Stimulated activated CD8-positive, alpha-beta memory T cell treated with anti-CD3 and anti-CD28 coated beads, Interleukin-12 subunit alpha, Interleukin-12 subunit beta, amount 100 ng/mL, for 24 hours (primary cell): ENCODE results near the gene BRD3.

Source experiments
- DNase-seq: peaks from one replicate; pipeline ENCODE4 v3.0.0-alpha.2; 2020; ENCODE audit errors: extremely low read depth

The BRD3 gene

DNA sequence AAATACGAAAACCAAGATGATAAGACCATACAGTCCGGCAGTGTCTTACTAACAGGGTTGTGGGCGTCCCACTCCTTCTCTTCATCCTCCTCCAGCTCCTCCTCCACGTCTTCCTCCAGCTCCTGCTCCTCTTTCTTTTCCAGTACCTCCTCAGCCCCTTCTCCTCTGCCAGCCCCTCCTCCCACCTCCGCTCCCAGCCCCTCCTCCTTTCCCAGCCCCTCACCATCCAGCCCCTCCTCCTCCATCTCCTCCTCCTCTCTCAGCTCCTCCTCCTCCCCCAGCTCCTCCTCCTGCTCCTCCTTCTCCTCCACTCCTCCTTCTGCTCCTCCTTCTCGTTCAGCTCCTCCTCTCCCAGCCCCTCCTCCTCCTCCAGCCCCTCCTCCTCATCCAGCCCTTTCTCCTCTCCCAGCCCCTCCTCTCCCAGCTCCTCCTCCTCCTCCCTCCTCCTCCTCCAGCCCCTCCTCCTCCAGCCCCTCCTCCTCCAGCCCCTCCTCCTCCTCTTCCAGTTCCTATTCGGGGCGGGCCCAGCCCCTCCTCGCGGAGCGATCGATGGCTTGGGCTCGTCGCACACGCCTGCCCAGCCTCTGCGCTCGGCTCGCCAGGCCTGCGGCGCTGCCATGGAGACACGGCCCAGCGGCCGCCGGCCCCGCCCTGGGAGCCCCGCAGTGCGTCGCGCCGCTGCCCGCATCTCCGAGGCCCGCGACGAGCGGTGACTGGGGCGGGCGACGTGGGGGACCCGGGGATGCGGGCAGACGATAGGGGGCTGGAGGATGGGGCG, 42.8 kb downstream of the BRD3 start, which contains the start of gene BRD3OS:
Gene BRD3OS, plus strand, starts transcription at position 654 of the 778 bp plus-strand sequence. CDS start 1,267 bp downstream, outside the sequence.
- peak; percentile 84 for DNase-seq

DNA sequence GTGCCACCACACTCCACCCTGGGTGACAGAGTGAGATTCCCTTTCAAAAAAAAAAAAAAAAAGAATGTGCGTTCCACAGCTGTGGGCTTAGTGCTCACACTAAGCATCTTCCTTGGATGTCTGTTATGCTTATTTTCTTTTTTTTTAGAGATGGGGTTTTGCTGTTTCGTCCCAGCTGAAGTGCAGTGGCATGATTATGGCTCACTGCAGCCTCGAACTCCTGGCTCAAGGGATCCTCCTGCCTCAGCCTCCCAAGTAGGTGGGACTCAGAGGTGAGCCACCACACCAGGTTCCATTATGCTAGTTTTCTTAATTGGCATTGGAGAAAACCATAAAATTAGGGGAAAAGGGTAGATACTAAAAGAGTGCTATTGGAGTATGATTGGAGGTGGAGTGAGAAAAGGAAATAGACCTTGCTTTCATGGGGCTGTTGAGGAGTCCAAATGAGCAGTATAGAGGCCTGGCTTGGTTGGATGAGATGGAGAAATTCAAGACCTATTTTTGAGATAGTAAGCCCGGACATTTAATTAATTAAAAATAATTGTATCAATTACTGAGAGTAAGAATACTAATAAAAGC, 43.5 kb downstream of the BRD3 start:
- no peak for DNase-seq

GRCh38 chr9:134014946-134015345, 52.9 kb downstream of the BRD3 start:
- DNase-seq, result no peak

DNA sequence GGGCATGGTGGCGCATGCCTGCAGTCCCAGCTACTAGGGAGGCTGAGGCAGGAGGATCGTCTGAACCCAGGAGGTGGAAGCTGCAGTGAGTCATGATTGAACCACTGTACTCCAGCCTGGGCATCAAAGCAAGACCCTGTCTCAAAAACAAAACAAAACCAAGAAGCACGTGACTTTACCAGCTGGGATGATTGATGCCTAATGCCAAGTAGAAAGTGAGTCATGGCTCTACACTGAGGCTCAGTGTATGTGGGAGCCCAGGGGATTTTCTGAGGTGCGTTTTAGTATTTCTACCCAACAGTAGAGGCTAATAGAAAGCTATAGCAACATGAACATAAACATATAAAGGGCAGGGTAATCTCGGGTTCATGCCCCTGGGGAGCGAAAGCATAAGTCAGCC, 56.4 kb downstream of the BRD3 start:
- no peak for DNase-seq

DNA sequence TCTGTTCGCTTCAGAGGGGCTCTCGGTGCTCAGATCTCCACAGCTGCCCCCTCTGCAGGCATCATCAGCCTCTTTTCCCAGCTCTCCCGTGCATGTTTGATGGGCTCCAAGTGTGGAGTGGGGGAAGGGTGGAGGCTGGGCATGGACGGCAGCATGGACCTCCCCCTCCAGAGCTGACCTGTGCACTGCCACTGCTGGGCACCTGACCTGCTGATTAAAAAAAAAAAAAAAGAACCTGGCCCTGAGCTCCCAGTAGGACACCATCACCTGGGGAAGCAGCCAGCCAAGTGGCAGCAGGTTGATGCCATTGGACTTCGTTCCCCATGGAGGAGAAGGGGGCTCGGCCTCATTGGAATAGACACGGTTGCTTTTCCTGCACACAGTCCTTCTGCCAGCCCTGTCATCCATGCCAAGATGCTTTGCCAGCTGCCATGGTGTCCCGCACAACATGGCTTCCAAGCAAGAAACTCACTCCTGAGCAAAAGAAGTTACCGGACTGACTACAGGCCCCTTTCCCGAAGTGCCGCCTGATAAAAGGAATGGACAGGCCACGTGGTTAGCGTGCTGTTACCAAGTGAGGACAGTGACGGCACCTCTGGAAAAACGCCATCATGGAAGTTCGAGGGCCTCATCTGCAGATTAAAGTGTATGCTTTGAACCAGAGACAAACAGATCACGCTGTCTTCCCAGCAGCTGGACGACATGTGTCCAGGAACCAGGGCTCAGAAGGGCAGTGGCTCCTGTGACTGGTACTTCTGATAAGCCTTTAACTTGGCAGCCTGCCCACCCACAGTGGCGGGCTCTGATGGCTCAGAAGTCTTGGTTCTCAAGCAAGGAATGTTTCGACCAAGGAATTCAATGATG, 57.3 kb downstream of the BRD3 start:
- no peak for DNase-seq

DNA sequence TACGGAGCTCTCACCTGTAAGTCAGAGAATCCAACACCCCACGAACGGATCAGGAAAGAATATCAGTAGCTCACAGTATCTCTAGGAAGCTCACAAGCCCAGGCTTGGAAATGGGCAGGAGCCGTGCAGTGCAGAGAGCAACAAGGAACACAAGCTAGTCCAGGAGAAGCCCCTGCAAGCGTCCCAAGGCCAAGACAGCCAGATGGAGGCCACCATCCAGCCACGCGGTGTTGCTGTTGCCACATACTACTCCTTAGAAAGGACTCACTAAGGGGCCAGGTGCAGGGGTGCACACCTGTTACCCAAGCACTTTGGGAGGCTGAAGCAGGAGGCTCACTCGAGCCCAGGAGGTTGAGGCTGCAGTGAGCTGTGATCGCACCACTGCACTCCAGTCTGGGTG, 60.3 kb downstream of the BRD3 start:
- no peak for DNase-seq

DNA sequence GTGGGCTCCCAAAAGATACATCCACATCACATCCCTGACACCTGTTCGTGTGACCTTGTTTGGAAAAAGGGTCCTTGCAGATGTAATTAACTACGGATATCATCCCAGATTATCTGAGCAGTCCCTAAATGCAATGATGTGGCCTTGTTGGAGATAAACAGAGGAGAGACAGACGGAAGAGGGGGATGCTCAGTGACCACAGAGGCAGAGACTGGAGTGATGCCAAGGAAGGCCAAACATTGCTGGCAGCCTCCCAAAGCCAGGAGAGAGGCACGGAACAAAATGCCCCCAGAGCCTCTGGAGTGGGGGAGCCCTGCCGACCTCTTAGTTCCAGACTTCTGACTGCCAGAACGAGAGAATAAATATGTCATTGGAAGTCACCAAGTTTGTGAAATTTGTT, 60.7 kb downstream of the BRD3 start:
- DNase-seq, result no peak

- no peak for DNase-seq
Observed at GRCh38 chr9:134005381-134005780, 62.4 kb downstream of the BRD3 start.

DNA sequence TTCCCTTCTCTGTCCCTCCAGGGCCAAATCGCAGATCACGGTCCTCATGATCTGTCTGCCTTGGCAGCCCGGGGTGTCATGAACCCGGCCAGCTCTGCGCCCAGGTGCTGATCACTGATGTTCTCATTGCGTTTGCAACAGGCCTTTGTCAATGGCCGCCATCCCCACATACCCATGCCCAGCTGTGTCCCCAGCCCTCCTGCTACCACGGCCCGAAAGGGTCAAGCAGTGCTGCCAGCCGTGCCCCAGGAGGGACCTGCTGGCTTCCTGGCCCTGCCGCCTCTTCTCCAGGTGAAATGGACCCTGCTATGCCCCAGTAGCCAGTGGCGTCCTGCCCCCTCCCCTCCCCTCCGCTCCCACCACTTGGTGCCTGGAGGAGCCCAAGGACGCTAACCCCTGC, 62.9 kb downstream of the BRD3 start:
- no peak for DNase-seq

DNA sequence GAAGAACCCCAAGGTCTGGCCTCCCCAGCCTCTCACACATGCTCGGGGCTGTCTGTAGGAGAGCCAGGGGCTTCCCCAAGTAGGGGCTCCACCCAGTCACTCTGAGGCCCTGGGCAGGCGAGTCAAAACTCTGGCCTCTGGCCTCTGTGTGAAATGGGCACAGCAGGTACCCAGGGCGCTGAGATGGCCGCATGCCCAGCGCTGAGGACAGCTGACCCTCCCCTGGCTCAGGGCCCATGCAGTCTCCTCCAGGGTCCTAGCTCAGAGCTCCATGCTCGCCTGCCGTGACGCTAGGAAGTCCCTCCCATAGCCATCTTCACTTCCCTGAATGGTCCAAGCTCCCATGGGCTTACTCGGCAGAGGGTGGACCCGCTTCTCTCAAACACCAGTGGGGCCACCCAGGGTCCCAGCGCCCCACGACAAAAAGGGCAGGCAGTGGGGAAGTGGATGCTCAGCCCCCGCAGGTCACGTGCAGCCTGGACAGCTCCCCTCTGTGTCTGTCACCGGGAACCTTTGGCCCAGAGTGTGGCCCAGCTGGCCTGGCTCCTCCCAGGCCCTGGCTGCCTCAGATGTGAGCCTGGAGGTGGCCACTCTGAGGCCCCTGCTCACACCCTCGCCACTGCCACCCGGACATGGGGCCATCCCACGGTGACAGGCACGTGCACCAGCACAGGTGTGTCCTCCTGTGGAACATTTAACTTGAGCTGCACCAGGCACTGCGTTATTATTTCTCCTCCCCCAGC, 63.5 kb downstream of the BRD3 start:
- no peak for DNase-seq

- DNase-seq, result no peak
Observed at GRCh38 chr9:134003237-134003636, 64.6 kb downstream of the BRD3 start.

- DNase-seq, result no peak
Observed at GRCh38 chr9:134002796-134003195, 65.0 kb downstream of the BRD3 start.

DNA sequence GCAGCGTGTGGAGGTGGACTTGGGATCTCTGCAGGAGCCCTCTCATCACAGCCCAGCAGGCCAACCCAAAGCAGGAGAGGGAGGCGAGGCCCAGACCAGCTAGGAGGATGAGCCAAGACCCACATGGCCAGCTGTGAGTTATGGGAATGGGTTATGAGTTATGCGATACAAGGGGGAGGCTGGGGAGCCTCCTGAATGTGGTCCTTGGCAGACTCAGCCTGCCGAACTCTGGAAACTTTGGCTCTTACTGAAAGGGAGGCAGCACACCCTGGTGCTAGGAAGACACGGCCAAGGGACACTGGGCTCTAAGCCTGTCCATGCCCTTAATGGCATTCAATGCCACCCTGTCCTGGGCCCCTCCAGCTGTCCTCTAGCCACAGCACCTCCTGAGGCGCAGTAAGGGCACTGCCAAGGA, 68.0 kb downstream of the BRD3 start:
- no peak for DNase-seq

DNA sequence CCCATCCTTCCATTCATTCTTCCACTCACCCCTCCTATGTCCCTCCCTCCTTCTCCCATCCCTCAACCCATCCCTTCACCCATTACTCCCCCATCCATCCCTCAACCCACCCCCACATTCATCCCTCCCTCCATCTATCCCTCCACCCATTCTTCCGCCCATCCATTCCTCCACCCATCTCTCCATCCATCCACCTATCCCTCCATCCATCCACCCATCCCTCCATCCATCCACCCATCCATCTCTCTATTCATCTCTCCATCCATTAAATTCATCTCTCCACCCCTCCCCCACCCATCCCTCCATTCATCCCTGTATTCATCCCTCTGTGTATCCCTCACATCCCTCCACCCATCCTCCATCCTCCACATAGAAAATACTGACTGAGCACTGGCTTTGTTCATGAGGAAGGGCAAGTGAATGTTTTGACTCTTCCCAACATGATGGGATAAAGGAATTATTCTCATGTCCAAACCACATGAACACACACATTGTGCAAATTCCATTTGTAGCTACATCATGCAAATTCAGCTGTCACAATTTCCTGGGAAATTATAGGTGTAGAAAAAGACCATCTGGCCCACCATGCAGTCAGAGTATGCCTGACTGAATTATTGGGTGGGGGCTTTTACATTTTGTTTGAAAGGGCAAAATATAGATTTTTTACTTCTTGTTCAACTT, 68.8 kb downstream of the BRD3 start:
- DNase-seq, result no peak

- DNase-seq, result no peak
Observed at GRCh38 chr9:133997584-133997983, 70.2 kb downstream of the BRD3 start.

- no peak for DNase-seq
Observed at GRCh38 chr9:133996531-133997520, 71.0 kb downstream of the BRD3 start.

DNA sequence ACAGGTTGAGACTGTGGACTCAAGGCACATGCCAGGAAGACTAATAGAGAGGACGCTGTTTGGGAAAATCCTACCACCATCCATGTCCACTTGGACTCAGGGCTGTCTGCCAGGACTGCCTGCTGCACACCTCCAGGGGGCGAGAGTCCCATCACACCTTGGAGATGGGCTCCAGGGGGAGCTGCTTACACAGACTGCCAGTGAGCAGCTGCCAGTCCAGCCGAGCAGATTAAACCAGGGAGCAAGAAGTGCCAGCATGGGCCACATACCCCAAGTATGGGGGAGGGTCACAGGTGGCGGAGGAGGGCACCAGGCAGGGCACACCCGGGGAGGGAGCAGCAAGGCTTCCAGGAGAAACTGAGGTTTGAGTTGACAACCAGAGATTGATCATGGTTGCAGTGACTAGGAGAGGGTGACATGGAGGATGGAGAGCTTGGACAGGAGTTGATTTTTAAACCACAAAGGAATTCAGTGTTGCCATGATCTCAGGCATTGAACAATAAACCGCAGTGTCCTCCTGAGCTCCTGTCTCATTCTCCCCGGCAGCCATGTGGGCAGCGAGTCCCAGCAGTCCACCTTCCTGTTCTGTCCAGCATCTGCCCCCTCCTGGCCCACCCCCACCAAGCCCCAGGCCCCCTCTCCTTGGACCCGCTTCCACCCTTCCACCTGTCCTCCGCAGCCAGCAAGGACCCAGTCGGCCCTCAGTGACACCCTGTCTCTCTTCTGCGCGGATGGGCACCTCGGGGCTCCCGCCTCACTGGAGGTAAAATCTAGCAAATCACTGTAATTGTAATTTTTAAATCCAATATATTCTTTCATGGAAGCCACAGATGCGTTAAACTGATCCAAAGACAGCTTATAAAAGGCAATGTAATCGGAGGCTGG, 72.6 kb downstream of the BRD3 start:
- no peak for DNase-seq

DNA sequence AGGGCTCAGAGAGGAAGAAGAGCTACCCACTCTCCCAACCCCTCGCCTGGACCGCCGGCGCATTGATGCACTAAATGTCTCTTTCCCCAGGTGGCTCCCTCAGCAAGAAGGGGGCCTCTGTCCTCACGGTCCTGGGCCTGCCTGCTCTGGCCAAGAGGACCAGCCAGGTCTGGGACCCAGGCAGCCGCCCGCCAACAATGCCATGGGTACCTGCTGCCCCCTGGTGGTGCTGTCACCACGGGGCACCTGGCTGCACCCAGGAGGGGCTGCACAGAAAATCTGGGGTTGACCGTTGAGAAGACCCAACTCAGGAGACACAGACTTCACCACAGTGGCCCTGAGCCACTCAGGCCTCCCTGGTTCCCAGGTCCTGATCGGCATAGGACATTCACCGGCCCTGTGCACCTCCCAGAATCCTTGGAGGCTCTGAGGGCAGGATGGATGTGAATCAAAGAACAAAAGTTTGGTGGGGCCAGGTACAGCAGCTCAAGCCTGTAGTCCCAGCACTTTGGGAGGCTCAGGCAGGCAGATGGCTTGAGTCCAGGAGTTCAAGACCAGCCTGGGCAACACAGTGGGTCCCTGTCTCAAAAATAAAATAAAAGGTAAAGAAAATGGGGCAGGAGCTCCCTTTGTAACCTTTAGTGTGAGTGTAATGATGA, 73.3 kb downstream of the BRD3 start:
- peak; percentile 47 for DNase-seq
